Gastroesophageal sphincter (tissue), 4 donors: ENCODE data around the gene GCK. TPM values are rescaled to one million over a fixed set of nuclear protein-coding genes. Genes with fewer than 3 reads are reported as not detected.

Source experiments
- ATAC-seq: fragments of 150-250 bp; one replicate; pipeline ENCODE4 v1.9.1; 2016; ENCODE audit warnings: mild to moderate bottlenecking, moderate library complexity
- H3K27ac ChIP-seq, 4 donors: fragments of 200-600 bp; sonication (generic) in 3 of 4; 1 replicate in 3 of 4; 2 replicates in 1 of 4; pipeline ENCODE4 v1.5.1; 2016 to 2019
- H3K27me3 ChIP-seq: fragments of 200-600 bp; sonication (generic); one replicate; pipeline ENCODE4 v1.5.1; 2019
- H3K36me3 ChIP-seq, 2 donors: fragments of 200-600 bp; sonication (generic); one replicate each; pipeline ENCODE4 v1.5.1; 2019; ENCODE audit warnings: control low read depth in 1 of 2
- H3K4me1 ChIP-seq, 3 donors: fragments of 200-600 bp; sonication (generic); 1 replicate in 2 of 3; 2 replicates in 1 of 3; pipeline ENCODE4 v1.5.1; 2016 to 2019; ENCODE audit warnings: control low read depth in 2 of 3
- H3K4me3 ChIP-seq, 2 donors: fragments of 200-600 bp; sonication (generic); one replicate each; pipeline ENCODE4 v1.5.1; 2019; ENCODE audit warnings: mild to moderate bottlenecking in 1 of 2, moderate library complexity in 1 of 2
- H3K9me3 ChIP-seq, 3 donors: fragments of 200-600 bp; sonication (generic); one replicate each; pipeline ENCODE4 v1.5.1; 2017 to 2019; ENCODE audit warnings: control low read depth in 2 of 3
- CTCF ChIP-seq, 4 experiments: fragments of 200-600 bp in 2 of 4; fragments of 450-650 bp in 2 of 4; sonication (generic) in 1 of 4; IDR thresholded peaks; one replicate each; pipeline ENCODE4 v1.5.1; 2017 to 2019; ENCODE audit warnings: antibody characterized with exemption in 4 of 4, mild to moderate bottlenecking in 2 of 4, moderate library complexity in 2 of 4
- EP300 ChIP-seq: sonication (generic); formaldehyde crosslinking; IDR thresholded peaks from one replicate; pipeline ENCODE4 v1.6.1; 2017; ENCODE audit warnings: antibody characterized with exemption, mild to moderate bottlenecking
- POLR2A ChIP-seq, 2 donors: fragments of 450-650 bp; IDR thresholded peaks; one replicate each; pipeline ENCODE4 v1.6.1; 2017; ENCODE audit warnings: antibody characterized with exemption in 2 of 2, mild to moderate bottlenecking in 2 of 2, moderate library complexity in 1 of 2
- POLR2AphosphoS5 ChIP-seq: sonication (generic); formaldehyde crosslinking; IDR thresholded peaks from one replicate; pipeline ENCODE4 v1.6.1; 2017; ENCODE audit warnings: antibody characterized with exemption
- WGBS, 2 donors: methylation state at CpG; one replicate each; pipeline ENCODE4 v1.1.5; 2018; ENCODE audit warnings: low coverage in 1 of 2; 5-methylcytosine and 5-hydroxymethylcytosine counted together
- small RNA-seq, 4 donors: library from RNA; depleted of rRNA; stranded (forward); fragments of <200 nt; gene quantifications; one replicate each; pipeline ENCODE3, GENCODE V24; 2016
- total RNA-seq, 4 donors: library from RNA; depleted of rRNA; stranded (reverse); fragments of >200 nt; gene quantifications; one replicate each; pipeline ENCODE4 v1.1.0, GENCODE V29; 2016

GCK gene
- total RNA-seq, 4 donors from 2014 or later = 0.31 to 4.2 (median 0.54) TPM; not detected in 1

DNA sequence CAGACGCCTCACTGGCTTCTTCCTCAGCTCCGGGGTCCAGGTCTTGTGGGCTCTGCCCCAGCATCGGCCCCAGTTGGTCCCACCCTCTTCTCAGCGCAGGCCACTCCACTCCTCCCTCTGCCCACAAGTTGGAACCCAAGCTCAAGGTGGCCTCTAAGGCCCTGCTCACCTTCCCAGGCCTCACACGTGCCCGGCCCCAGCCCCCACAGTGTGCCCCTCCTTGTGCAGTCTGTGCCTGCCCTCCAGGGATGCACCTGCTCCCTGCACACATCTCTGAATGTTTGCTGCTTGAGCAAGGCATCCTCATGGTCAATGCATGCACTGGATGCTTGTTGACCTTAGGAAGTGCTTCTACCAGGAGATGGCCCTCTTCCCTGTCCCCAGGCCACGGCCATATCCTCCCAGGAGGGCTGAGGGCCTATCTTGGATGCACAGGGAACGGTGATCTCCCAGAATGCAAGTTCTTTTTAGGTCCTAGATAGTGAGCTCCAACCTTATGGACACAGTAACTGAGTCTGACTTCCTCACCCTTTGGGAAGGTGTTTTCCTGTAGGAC, 92.8 kb downstream of the GCK start:
- no peaks in the 10 kb centered on the region for H3K27me3 ChIP-seq
- H3K4me1 ChIP-seq = peaks cover 0 to 56% (median 9%) of the 10 kb centered on the region in 3 donors
- 71 to 83% methylated on average over 1 of the region's 8 CpGs for WGBS, 2 donors
- H3K4me3 ChIP-seq = no peak overlapping the region
- TF ChIP-seq CTCF (IDR thresholded peaks at IDR 0.05) = no peak
- no peak for TF ChIP-seq POLR2A (IDR thresholded peaks at IDR 0.05)
- TF ChIP-seq POLR2AphosphoS5 = no peak
- no peak for TF ChIP-seq EP300
- ATAC-seq = no peak
- H3K27ac ChIP-seq = no peak overlapping the region
- no peaks in the 10 kb centered on the region for H3K36me3 ChIP-seq
- no peaks in the 10 kb centered on the region for H3K9me3 ChIP-seq

DNA sequence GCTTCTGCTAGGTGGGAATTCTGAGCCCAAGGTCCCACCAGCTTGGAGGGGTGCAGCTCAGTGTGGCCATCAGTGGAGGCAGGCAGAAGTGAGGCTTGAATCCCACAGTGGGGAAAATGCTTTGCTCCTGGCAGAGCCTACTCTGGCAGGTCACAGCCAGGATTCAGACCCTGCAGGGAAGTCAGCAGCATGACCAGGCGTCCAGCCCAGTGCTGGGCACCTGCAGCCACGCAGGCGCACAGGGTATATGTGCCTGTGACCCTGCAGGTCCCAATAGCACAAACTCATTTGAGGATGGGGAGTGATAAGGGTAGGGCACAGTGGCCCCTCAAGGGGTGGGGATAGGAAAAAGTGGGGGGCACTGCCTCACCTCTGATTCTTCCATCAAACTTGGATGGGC, 93.5 kb downstream of the GCK start:
- Histone ChIP-seq H3K4me1 (peaks cover 0 to 56% (median 9%) of the 10 kb centered on the region in 3 donors), H3K9me3 (no peaks in the 10 kb centered on the region), H3K4me3 (no peak overlapping the region), H3K27ac (no peak overlapping the region), H3K36me3 (no peaks in the 10 kb centered on the region), H3K27me3 (no peaks in the 10 kb centered on the region)
- WGBS, 2 donors = no CpG with 5 or more reads among the region's 3 CpGs
- TF ChIP-seq EP300 = no peak
- no peak for TF ChIP-seq POLR2AphosphoS5
- no peak for TF ChIP-seq POLR2A (IDR thresholded peaks at IDR 0.05)
- TF ChIP-seq CTCF (IDR thresholded peaks at IDR 0.05) = no peak
- ATAC-seq = no peak

GRCh38 chr7:44094883-44095592, 94.2 kb downstream of the GCK start:
- TF ChIP-seq POLR2AphosphoS5 (no peak), POLR2A (IDR thresholded peaks at IDR 0.05) (no peak), CTCF (IDR thresholded peaks at IDR 0.05) (no peak), EP300 (no peak)
- Histone ChIP-seq H3K27me3 (no peaks in the 10 kb centered on the region), H3K27ac (peak overlapping the region in 3 of 4 donors; percentile 27 to 60 (median 28)), H3K36me3 (no peaks in the 10 kb centered on the region), H3K4me1 (peaks cover 0 to 56% (median 9%) of the 10 kb centered on the region in 3 donors), H3K4me3 (no peak overlapping the region), H3K9me3 (no peaks in the 10 kb centered on the region)
- WGBS, 2 donors = 36 to 39% methylated on average over 1 to 2 of the region's 2 CpGs
- ATAC-seq = peak; percentile 25

- Histone ChIP-seq H3K36me3 (no peaks in the 10 kb centered on the region), H3K4me3 (no peak overlapping the region), H3K27me3 (no peaks in the 10 kb centered on the region), H3K4me1 (peaks cover 0 to 56% (median 12%) of the 10 kb centered on the region in 3 donors), H3K27ac (peak overlapping the region in 3 of 4 donors; percentile 27 to 60 (median 30)), H3K9me3 (no peaks in the 10 kb centered on the region)
- no peak for TF ChIP-seq CTCF (IDR thresholded peaks at IDR 0.05)
- TF ChIP-seq EP300 = no peak
- TF ChIP-seq POLR2AphosphoS5 = no peak
- TF ChIP-seq POLR2A (IDR thresholded peaks at IDR 0.05) = no peak
- ATAC-seq = no peak
- WGBS, 2 donors = 33 to 42% methylated on average over 2 of the region's 2 CpGs
Measured at GRCh38 chr7:44094365-44094764, 94.9 kb downstream of the GCK start.

Small RNAs within 50 kb of the gene (small RNA-seq; reads per million reads assigned to genes)
- gene RNA5SP230 = 0 reads per million in 4 donors

Other genes with a start within 250 kb of the GCK start
- not detected for gene SPDYE1, start 191.5 kb downstream of the GCK start, total RNA-seq
- gene DBNL, start 144.7 kb downstream of the GCK start, total RNA-seq = 100 to 1,000 TPM in 3 of 4 donors, 10 to 100 TPM in 1; 92.2 to 132 (median 124) TPM
- 1 to 10 TPM in 2 of 4 donors, not detected in 2; 3.2 to 3.9 TPM for gene PGAM2, start 123.9 kb downstream of the GCK start, total RNA-seq
- gene POLM, start 106.9 kb downstream of the GCK start, total RNA-seq = 10 to 100 TPM; 28.1 to 55.1 (median 32.4) TPM
- 100 to 1,000 TPM; 101 to 248 (median 171) TPM for gene AEBP1, start 85.1 kb downstream of the GCK start, total RNA-seq
- gene POLD2, start 65.9 kb downstream of the GCK start, total RNA-seq = 10 to 100 TPM; 45.3 to 52.6 (median 50.8) TPM
- gene MYL7, start 48.1 kb downstream of the GCK start, total RNA-seq = not detected
- 10 to 100 TPM; 50.2 to 79.2 (median 64.1) TPM for gene YKT6, start 11.5 kb upstream of the GCK start, total RNA-seq
- gene CAMK2B, start 136.2 kb upstream of the GCK start, total RNA-seq = 1 to 10 TPM in 2 of 4 donors, under 1 TPM in 2; 0.27 to 1.5 (median 0.81) TPM